CD14-positive monocyte (primary cell): ENCODE data around the gene AFF2. TPM values are rescaled to one million over a fixed set of nuclear protein-coding genes. Genes with fewer than 3 reads are reported as not detected.

Experiments
- DNase-seq, 3 donors: peaks; one replicate each; pipeline ENCODE4 v3.0.0-alpha.2; 2011 to 2022
- H2AFZ ChIP-seq: 2 replicates; pipeline ENCODE4 v1.6.0; 2012; ENCODE audit warnings: mild to moderate bottlenecking, low read depth, low read length, inconsistent platforms; ENCODE audit not compliant: insufficient read depth, poor library complexity, severe bottlenecking
- H3K27ac ChIP-seq, 2 donors: 1 replicate in 1 of 2; 2 replicates in 1 of 2; pipeline ENCODE4 v1.5.1; 2012 to 2013; ENCODE audit warnings: low read length in 2 of 2, control low read depth in 1 of 2, inconsistent platforms in 1 of 2, low read depth in 1 of 2, mild to moderate bottlenecking in 1 of 2
- H3K27me3 ChIP-seq, 2 donors: one replicate each; pipeline versions ENCODE4 v1.6.0 to v1.6.1; 2011 to 2013; ENCODE audit warnings: low read length in 2 of 2; ENCODE audit not compliant: control insufficient read depth in 2 of 2, insufficient read depth in 2 of 2
- H3K36me3 ChIP-seq, 2 donors: replicated peaks in 1 of 2; 1 replicate in 1 of 2; 2 replicates in 1 of 2; pipeline versions ENCODE4 v1.5.1 to v1.6.1; 2012 to 2013; ENCODE audit warnings: low read length in 2 of 2, control low read depth in 1 of 2, inconsistent platforms in 1 of 2, mild to moderate bottlenecking in 1 of 2; ENCODE audit not compliant: insufficient read depth in 2 of 2, control insufficient read depth in 1 of 2
- H3K4me1 ChIP-seq, 2 donors: 1 replicate in 1 of 2; 2 replicates in 1 of 2; pipeline versions ENCODE4 v1.5.1 to v1.6.1; 2012 to 2013; ENCODE audit warnings: low read length in 2 of 2, control low read depth in 1 of 2, inconsistent platforms in 1 of 2, mild to moderate bottlenecking in 1 of 2, moderate library complexity in 1 of 2; ENCODE audit not compliant: insufficient read depth in 2 of 2, control insufficient read depth in 1 of 2
- H3K4me2 ChIP-seq: replicated peaks from 2 replicates; pipeline ENCODE3; 2012; ENCODE audit warnings: low read length, moderate library complexity, mild to moderate bottlenecking; ENCODE audit not compliant: poor library complexity, severe bottlenecking; ENCODE audit errors: extremely low read depth
- H3K4me3 ChIP-seq, 3 experiments: fragments of 200-600 bp in 1 of 3; sonication (generic) in 1 of 3; replicated peaks in 1 of 3; 1 replicate in 2 of 3; 2 replicates in 1 of 3; pipeline ENCODE4 v1.5.1; 2011 to 2013; ENCODE audit warnings: low read length in 3 of 3, mild to moderate bottlenecking in 3 of 3, control low read depth in 2 of 3, low read depth in 2 of 3, inconsistent platforms in 1 of 3, moderate library complexity in 1 of 3
- H3K79me2 ChIP-seq: 2 replicates; pipeline ENCODE4 v1.6.0; 2012; ENCODE audit warnings: mild to moderate bottlenecking, control low read depth, inconsistent platforms, low read length, moderate library complexity; ENCODE audit not compliant: insufficient read depth
- H3K9ac ChIP-seq: 2 replicates; pipeline ENCODE4 v1.6.0; 2017; ENCODE audit warnings: low read length, mild to moderate bottlenecking; ENCODE audit not compliant: insufficient read depth, poor library complexity, severe bottlenecking
- H3K9me3 ChIP-seq, 2 donors: replicated peaks in 1 of 2; 1 replicate in 1 of 2; 2 replicates in 1 of 2; pipeline versions ENCODE4 v1.5.1 to v1.6.1; 2012 to 2013; ENCODE audit warnings: low read length in 2 of 2, control low read depth in 1 of 2; ENCODE audit not compliant: control insufficient read depth in 1 of 2, insufficient read depth in 1 of 2
- H4K20me1 ChIP-seq: 2 replicates; pipeline ENCODE4 v1.6.0; 2012; ENCODE audit warnings: mild to moderate bottlenecking, low read length, control low read depth, moderate library complexity; ENCODE audit not compliant: insufficient read depth
- H3K27ac Mint-ChIP-seq, 7 donors: one replicate each; pipeline ENCODE4 v1.8.0; 2020; ENCODE audit warnings: mild to moderate bottlenecking in 7 of 7, mixed read lengths in 7 of 7, moderate library complexity in 6 of 7, inconsistent platforms in 2 of 7
- H3K27me3 Mint-ChIP-seq, 3 donors: one replicate each; pipeline ENCODE4 v1.8.0; 2021 to 2022; ENCODE audit warnings: low read depth in 3 of 3, mild to moderate bottlenecking in 3 of 3, mixed read lengths in 3 of 3, moderate library complexity in 3 of 3, inconsistent platforms in 1 of 3
- H3K36me3 Mint-ChIP-seq, 2 donors: one replicate each; pipeline ENCODE4 v1.8.0; 2020; ENCODE audit warnings: mixed read lengths in 2 of 2, inconsistent platforms in 1 of 2, mild to moderate bottlenecking in 1 of 2
- H3K4me1 Mint-ChIP-seq: one replicate; pipeline ENCODE4 v1.8.0; 2020; ENCODE audit warnings: mild to moderate bottlenecking, mixed read lengths
- H3K4me3 Mint-ChIP-seq, 2 donors: one replicate each; pipeline ENCODE4 v1.8.0; 2020; ENCODE audit warnings: mild to moderate bottlenecking in 2 of 2, mixed read lengths in 2 of 2, moderate library complexity in 1 of 2
- H3K9me3 Mint-ChIP-seq, 7 donors: one replicate each; pipeline ENCODE4 v1.8.0; 2020 to 2022; ENCODE audit warnings: mixed read lengths in 7 of 7, mild to moderate bottlenecking in 6 of 7, moderate library complexity in 6 of 7, inconsistent platforms in 2 of 7
- WGBS: methylation state at CpG from one replicate; pipeline ENCODE4 v1.1.5; 2013; ENCODE audit warnings: missing lambda C conversion rate; ENCODE audit not compliant: insufficient coverage; 5-methylcytosine and 5-hydroxymethylcytosine counted together
- intact Hi-C, 2 donors: fragments of 100-400 bp; cut with micrococcal nuclease; formaldehyde crosslinking; loops; one replicate each; pipeline versions ENCODE4 v1.15.0 to v1.15.1; 2023
- polyA plus RNA-seq, 3 donors: library from polyadenylated mRNA; depleted of rRNA in 1 of 3; unstranded in 2 of 3; stranded (reverse) in 1 of 3; fragments of 300-500 nt in 2 of 3; fragments of >200 nt in 1 of 3; fragmentation: Illumina TruSeq in 2 of 3; gene quantifications; 1 replicate in 2 of 3; 2 replicates in 1 of 3; pipeline ENCODE4 v1.2.3, GENCODE V29; 2012 to 2021
- TF ChIP-seq, protein P1 (sequence below): fragments of 200-600 bp; IDR thresholded peaks from one replicate; pipeline ENCODE4 v1.8.0; 2022; ENCODE audit warnings: antibody characterized with exemption, mild to moderate bottlenecking

AFF2 gene
- polyA plus RNA-seq, 3 donors, result 0.07 to 1.1 (median 0.70) TPM

DNA sequence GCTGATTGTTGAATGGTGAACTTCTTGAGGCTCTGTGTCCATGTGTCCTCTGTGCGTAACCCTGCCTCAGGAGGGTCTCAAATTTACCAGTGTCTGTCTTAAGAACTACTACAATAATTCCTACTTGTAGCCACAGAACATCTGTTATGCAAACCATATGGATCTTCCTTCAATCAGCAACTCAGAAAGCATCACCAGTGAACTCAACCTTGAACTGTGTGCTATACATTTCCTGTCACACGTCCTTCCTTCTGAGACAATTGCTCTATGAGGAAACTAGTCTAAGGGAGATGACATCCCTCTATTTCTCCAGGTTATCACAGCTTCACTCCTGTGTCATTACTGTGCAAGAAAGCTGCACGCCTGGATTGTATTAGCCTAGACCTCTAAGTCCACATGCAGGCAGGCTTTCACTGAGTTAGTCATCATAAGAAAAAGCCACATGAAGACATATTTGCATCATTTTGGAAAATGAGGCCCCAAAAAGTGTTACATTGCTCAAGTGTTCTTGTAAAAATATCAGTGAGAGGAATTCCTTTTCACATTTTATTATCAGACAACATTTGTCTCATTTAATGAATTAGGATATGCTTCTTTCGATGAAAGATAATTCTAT, 157.8 kb downstream of the AFF2 start:
- Mint-ChIP-seq H3K36me3 (peaks cover 0 to 3% of the 10 kb centered on the region in 2 donors), H3K4me1 (peaks cover 9% of the 10 kb centered on the region), H3K9me3 (peaks cover 0 to 3% (median 0%) of the 10 kb centered on the region in 7 donors), H3K27ac (no peak overlapping the region), H3K27me3 (no peaks in the 10 kb centered on the region), H3K4me3 (no peak overlapping the region)
- H3K4me1 ChIP-seq, result no peaks in the 10 kb centered on the region
- H3K36me3 ChIP-seq, result no peaks in the 10 kb centered on the region
- no peak overlapping the region for H3K4me3 ChIP-seq
- DNase-seq, result peak in 1 of 3 donors; percentile 2
- H3K79me2 ChIP-seq, result no peaks in the 10 kb centered on the region
- no peak overlapping the region for H2AFZ ChIP-seq
- WGBS, result no CpG with 5 or more reads among the region's 4 CpGs
- H3K9ac ChIP-seq, result no peak overlapping the region
- no peaks in the 10 kb centered on the region for H3K27me3 ChIP-seq
- H4K20me1 ChIP-seq, result no peaks in the 10 kb centered on the region
- H3K4me2 ChIP-seq, result no peak overlapping the region
- no peaks in the 10 kb centered on the region for H3K9me3 ChIP-seq
- no peak overlapping the region for H3K27ac ChIP-seq
- TF ChIP-seq, protein P1, sequence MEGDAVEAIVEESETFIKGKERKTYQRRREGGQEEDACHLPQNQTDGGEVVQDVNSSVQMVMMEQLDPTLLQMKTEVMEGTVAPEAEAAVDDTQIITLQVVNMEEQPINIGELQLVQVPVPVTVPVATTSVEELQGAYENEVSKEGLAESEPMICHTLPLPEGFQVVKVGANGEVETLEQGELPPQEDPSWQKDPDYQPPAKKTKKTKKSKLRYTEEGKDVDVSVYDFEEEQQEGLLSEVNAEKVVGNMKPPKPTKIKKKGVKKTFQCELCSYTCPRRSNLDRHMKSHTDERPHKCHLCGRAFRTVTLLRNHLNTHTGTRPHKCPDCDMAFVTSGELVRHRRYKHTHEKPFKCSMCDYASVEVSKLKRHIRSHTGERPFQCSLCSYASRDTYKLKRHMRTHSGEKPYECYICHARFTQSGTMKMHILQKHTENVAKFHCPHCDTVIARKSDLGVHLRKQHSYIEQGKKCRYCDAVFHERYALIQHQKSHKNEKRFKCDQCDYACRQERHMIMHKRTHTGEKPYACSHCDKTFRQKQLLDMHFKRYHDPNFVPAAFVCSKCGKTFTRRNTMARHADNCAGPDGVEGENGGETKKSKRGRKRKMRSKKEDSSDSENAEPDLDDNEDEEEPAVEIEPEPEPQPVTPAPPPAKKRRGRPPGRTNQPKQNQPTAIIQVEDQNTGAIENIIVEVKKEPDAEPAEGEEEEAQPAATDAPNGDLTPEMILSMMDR, result no peak
- intact Hi-C loops, result no loop called here

DNA sequence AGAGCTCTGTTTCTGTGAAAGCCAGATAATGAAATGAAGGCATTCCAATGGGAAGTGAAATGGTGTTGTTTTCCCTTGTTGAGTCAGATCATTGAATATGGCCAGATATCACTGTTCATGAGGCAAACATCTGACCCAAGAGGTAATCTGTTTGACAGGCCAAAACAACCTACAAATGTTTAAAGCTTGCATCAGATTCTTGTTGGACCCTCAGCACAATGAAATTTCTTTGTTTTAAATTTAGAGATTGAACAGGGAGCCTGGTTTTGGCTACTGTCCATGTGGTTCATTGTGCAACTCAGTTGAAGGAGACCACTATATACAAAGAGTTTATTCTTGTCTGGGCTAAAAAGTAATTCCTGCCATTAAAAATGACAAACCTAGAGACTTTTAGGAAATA, 159.1 kb downstream of the AFF2 start:
- Histone ChIP-seq H3K4me2 (no peak overlapping the region), H3K79me2 (no peaks in the 10 kb centered on the region), H3K4me1 (no peaks in the 10 kb centered on the region), H3K27ac (no peak overlapping the region), H2AFZ (no peak overlapping the region), H3K9ac (no peak overlapping the region), H3K36me3 (no peaks in the 10 kb centered on the region), H4K20me1 (no peaks in the 10 kb centered on the region), H3K9me3 (no peaks in the 10 kb centered on the region), H3K27me3 (no peaks in the 10 kb centered on the region), H3K4me3 (no peak overlapping the region)
- no peak for DNase-seq
- H3K27me3 Mint-ChIP-seq, result no peaks in the 10 kb centered on the region
- H3K27ac Mint-ChIP-seq, result no peak overlapping the region
- intact Hi-C loops, result no loop called here
- H3K4me1 Mint-ChIP-seq, result peaks cover 6% of the 10 kb centered on the region
- TF ChIP-seq, protein P1, result no peak
- peaks cover 0 to 4% of the 10 kb centered on the region in 2 donors for H3K36me3 Mint-ChIP-seq
- peaks cover 0 to 3% (median 0%) of the 10 kb centered on the region in 7 donors for H3K9me3 Mint-ChIP-seq
- no peak overlapping the region for H3K4me3 Mint-ChIP-seq
